AG09319 (cell line): Measurements from ENCODE around the gene ACSF3.

Source experiments
- DNase-seq: peaks from one replicate; pipeline ENCODE4 v3.0.0-alpha.2; 2010; ENCODE audit warnings: low read depth; ENCODE audit errors: extremely low read depth
- TF ChIP-seq, protein P1 (sequence below): IDR thresholded peaks from 2 replicates; pipeline ENCODE4 v1.5.1; 2011; ENCODE audit warnings: low read depth, mild to moderate bottlenecking, inconsistent platforms, low read length, moderate library complexity

ACSF3 gene

DNA sequence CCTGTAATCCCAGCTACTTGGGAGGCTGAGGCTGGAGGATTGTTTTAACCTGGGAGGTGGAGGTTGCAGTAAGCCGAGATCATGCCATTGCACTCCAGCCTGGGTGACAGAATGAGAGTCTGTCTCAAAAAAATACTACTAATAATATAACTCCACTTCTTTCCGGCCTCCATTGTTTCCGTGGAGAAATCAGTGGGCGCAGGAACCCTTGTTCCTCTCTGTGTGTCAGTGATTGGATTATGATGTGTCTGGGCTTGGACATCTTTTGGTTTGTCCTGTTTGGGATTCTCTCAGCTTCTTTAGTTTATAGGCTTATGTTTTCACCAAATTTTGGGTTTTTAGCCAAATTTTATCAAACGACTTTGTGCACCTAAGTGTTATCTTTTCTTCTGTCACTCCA is 36.8 kb downstream of the ACSF3 start:
- TF ChIP-seq, protein P1, sequence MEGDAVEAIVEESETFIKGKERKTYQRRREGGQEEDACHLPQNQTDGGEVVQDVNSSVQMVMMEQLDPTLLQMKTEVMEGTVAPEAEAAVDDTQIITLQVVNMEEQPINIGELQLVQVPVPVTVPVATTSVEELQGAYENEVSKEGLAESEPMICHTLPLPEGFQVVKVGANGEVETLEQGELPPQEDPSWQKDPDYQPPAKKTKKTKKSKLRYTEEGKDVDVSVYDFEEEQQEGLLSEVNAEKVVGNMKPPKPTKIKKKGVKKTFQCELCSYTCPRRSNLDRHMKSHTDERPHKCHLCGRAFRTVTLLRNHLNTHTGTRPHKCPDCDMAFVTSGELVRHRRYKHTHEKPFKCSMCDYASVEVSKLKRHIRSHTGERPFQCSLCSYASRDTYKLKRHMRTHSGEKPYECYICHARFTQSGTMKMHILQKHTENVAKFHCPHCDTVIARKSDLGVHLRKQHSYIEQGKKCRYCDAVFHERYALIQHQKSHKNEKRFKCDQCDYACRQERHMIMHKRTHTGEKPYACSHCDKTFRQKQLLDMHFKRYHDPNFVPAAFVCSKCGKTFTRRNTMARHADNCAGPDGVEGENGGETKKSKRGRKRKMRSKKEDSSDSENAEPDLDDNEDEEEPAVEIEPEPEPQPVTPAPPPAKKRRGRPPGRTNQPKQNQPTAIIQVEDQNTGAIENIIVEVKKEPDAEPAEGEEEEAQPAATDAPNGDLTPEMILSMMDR: no peak

DNA sequence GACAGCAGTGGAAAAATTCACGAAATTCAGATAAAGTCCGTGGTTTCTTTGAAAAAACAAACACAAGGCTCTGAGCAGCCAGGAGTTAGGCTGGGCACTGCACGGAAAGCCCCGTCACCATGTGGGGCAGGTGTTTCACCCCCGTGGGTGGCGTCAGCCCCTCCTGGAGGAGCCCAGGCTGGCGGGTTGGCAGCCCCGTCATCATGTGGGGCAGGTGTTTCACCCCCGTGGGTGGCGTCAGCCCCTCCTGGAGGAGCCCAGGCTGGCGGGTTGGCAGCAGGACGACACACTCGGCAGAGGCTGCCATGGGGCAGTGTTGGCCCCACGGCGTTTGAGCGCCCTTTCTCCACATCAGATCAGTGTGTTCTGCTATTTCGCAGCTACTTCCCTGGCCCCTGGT is 38.1 kb downstream of the ACSF3 start:
- TF ChIP-seq, protein P1: no peak
- no peak for DNase-seq

More for the DNA sequence above, 36.8 kb downstream of the ACSF3 start:
- no peak for DNase-seq

DNA sequence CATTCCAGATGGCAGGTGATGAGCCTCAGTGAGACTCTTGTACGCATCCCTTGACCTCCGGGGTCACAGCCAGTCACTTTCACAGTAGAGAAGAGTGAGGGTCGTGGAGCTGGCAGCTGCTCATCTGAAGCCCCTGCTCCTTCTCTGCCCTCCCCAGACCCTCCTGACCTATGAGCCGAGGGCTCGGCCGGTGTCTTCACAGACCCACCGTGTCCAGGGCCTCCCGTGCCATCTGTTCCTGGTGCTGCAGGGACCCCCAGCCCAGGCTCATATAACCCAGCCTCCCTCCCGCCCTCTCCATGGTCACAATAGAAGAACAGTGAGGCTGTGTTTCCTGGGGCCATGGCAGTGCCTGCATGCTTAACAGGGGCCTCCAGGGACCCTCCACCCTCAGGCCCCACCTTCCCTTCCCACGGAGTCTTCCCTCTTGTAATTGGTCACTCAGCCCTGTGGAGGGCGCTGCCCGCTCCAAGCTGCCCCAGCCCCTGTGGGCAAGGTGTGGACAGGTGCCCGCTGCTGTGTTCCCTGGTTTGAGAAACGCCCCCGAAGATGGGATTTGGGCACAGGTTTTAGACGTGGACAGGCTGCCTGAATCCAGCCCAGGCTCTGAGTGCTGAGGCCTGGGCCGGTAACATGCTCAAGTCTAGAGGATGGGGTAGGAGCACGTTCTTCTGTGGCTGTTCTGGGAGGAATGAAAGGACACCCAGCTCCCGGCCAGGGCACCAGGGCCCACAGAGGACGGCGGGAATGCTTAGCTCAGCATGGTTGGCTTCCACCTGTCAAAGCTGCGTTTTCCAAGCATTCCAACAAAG is 38.7 kb downstream of the ACSF3 start:
- TF ChIP-seq, protein P1: no peak; the same call in 1 of the 2 replicates
- no peak for DNase-seq

DNA sequence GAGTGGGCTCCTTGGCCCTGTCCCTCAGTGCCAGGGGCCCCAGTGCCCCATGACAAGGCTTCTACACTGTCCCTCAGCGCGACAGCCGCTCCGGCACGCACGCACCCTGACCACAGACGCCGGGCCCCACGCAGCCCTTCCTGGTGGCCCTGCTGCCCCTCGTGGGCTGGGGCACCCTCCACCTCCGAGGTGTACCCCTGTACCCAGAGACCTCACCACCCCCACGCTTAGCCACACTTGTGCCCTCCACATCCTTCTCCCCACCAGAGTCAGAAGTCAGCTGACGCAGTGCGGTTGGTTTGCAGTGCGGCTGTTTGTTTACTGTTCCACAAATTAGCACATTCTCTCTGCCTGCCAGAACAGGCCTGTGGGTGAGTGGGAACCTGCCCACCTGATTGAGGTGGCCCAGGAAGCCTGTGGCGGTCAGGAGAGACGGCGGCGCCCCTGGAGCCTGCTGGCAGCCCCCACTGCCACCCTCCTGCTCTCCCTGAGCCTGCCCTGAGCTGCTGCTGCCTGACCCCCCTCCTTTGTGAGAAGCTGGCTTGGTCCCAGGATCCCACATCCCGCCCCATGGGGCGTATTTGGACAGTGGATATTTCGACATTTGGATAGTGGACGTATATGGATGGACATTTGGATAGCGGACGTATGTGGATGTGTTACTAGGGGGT is 39.9 kb downstream of the ACSF3 start:
- DNase-seq: no peak
- TF ChIP-seq, protein P1: no peak

DNA sequence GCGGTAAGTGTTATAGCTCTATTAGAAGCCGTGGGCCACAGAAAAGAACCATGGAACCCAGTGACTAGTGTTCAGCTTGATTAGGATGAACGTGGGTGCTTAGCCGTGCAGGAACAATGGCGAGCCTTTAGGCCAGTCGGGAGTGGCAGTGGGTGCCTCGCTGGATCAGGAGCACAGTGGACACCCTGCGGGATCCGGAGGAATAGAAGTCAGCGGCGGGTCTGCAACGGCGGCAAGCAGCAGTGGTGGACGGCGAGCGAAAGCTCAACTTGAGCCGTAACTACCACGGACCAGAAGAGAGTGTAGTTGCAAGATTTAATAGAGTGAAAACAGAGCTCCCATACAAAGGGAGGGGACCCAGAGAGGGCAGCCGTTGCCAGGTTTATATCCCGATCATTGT is 40.6 kb downstream of the ACSF3 start:
- TF ChIP-seq, protein P1: no peak

DNA sequence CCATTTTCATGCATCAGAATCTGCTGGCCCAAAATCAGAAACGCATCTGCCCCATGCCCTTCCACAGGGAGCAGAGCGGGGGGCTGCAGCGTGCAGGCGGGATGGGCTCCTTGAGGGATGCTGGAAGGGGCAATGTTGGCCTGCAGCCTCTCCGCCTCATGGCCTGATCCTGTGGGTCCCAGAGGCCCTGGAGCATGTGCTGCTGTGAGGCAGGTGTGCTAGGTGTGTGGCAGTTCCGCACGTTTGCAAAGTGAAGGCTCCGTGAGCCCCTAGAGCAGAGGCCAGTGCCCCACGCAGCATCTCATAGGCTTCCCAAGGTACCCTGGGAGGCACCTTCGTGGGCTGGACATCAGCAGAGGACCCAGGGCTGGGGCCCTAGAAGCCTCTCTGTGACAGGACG is 41.5 kb downstream of the ACSF3 start:
- TF ChIP-seq, protein P1: no peak
- no peak for DNase-seq

More for the DNA sequence above, 40.6 kb downstream of the ACSF3 start:
- DNase-seq: no peak
